Measurements from ENCODE around the gene RBFOX2.

DNA sequence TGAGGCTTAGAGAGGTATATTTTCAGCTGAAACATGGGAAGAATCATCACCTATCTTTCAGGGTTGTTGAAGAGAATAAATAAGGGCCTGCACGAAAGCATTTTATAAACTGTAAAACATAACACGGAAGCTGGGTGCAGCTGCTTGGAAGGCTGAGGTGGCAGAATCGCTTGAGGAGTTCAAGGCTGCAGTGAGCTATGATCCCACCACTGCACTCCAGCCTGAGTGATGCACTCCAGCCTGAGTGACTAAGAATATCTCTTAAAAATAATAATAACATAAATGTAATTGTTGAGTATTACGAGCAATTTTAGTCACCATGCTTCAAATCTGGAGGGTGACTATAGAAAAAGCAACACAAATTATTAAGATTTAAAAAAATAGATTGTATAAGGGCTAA lies 16.3 kb downstream of the RBFOX2 start:
- TF ChIP-seq, protein P1, sequence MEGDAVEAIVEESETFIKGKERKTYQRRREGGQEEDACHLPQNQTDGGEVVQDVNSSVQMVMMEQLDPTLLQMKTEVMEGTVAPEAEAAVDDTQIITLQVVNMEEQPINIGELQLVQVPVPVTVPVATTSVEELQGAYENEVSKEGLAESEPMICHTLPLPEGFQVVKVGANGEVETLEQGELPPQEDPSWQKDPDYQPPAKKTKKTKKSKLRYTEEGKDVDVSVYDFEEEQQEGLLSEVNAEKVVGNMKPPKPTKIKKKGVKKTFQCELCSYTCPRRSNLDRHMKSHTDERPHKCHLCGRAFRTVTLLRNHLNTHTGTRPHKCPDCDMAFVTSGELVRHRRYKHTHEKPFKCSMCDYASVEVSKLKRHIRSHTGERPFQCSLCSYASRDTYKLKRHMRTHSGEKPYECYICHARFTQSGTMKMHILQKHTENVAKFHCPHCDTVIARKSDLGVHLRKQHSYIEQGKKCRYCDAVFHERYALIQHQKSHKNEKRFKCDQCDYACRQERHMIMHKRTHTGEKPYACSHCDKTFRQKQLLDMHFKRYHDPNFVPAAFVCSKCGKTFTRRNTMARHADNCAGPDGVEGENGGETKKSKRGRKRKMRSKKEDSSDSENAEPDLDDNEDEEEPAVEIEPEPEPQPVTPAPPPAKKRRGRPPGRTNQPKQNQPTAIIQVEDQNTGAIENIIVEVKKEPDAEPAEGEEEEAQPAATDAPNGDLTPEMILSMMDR (IDR thresholded peaks at IDR 0.05), result no peak
- TF ChIP-seq POLR2A (IDR thresholded peaks at IDR 0.05), result no peak
